ENCODE data around the gene ABCC4.

The ABCC4 gene

DNA sequence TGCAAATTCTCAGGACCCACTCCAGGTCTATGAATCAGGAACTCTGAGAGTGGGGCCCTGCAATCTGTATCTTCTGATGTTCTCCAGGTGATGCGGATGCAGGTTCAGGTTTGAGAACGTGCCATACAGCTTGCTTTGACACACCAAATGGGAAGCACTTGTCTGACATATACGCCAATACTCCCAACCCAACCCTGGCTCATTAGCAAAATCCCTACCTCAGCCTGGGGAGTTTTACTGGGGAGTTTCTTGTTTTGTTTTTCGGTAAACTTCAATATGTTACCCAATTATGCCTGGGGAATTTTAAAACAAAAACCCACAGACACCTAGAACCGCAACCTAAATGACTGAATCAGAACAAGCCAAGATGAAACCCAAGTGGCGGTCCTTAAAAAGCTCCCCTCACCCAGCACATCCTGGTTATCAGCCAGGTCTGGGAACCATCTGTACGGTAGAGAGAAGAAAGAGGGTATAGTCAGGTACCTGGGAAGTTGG is 41.2 kb downstream of the ABCC4 start:
- DNase-seq (ENCODE audit: low read depth in 3 of 3) = no peak

DNA sequence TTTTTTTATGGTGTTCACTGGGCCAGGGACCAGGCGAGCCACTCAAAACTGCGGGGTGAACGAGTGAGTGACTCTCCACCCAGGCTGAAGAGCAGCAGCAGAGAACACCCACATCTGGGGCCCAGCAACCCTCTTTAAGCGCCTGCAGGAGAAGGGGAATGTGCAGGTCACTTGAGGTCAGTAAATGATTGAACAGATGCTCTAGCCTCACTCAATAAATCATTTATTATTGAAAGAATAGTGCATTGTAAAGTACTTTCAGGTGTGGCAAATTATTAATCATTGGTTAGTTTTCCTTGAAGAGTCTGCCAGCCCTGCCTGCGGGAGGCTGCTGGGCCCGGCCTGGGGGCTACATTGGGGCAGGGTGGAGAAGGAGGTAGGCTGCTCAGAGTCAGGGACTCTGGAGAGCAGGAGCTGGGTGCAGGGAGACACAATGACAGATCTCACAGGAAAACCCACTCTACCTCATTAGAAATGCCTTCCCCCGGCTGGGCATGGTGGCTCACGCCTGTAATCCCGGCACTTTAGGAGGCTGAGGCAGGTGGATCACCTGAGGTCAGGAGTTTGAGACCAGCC is 42.5 kb downstream of the ABCC4 start:
- no peak for DNase-seq (ENCODE audit: low read depth in 3 of 3)

DNA sequence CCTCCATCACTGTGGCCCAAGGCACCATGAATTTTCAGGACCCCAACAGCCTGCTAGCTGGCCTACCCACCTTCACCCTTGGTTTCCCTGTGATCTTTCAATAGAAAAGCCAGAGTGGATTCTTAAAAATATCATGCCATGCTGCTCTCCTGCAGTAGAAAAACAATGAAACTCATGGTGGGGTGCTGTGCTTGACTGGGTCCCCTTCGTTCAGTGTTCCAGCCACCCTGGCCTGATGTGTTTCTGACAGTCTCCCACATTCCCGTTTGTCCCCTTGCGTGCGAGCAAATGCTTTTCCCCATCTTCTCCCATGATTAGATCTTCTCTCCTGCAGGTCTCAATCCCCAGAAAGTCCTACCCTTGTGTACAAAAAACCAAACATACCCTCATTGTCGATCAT is 43.2 kb downstream of the ABCC4 start:
- no peak for DNase-seq (ENCODE audit: low read depth in 3 of 3)

DNA sequence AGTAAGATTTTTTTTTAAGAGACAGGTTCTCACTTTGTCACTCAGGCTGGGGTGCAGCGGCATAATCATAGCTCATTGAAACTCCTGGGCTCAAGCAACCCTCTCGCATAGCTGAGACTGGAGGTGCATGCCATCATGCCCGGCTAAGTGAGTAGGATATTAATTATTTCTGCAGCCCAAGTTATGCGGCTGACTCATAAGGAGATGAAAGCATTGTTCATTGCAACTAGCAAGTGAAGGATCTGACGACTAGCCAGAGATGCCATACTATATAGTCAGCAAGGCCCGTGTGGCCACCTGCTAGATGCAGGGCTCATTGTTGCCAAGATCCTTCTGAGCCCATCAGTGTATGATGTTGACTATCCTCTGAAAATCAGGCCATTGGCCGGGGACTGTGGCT is 45.2 kb downstream of the ABCC4 start:
- DNase-seq (ENCODE audit: low read depth in 3 of 3) = no peak

DNA sequence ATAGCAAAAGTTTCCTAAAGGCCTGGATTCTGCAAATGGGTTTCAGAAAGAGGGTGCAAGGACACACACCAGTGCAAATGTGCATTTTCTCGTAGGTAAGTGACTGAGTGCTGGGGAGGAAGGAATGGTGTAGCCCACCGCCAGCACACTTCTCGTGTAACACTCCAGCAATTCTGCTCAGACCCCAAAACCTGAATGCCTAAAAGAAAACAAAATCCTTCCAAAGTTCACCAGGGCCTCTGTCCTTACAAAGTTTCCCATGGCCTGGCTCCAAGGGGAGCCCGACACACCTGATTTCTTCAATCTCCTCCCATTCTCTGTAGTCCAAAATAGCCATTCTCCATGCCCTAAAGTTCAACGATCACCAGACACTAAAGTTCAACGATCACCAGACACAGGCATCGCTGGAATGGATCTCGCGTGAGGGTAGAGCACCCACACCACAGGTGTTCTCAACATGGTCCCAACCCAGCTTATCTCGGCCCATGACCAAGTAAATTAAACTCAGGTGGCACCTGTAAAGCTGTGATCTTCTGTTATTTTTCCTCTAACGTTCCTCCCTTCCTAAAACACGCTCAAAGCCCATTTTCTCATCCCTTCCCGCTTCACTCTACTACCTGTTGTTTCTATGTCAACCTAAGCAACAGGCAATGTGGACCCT is 46.0 kb downstream of the ABCC4 start:
- no peak for DNase-seq (ENCODE audit: low read depth in 3 of 3)

DNA sequence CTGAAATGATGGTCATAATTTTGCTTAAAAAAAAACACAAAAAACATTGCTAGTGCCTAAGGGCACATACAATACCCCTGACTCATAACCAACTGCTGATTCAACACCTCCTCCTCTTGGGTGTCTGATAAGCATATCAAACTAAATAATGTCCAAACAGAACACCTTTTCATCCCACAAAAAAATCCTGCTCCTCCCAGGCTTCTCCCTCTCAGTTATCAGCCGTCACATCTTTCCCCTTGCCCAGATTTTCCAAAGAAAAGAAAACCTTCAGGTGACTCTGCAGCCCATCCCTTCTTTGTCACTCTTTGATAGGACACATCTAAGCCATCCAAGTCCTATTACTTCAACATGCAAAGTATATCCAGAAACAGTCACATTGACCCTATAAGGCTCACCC is 46.9 kb downstream of the ABCC4 start:
- DNase-seq (ENCODE audit: low read depth in 3 of 3) = no peak

DNA sequence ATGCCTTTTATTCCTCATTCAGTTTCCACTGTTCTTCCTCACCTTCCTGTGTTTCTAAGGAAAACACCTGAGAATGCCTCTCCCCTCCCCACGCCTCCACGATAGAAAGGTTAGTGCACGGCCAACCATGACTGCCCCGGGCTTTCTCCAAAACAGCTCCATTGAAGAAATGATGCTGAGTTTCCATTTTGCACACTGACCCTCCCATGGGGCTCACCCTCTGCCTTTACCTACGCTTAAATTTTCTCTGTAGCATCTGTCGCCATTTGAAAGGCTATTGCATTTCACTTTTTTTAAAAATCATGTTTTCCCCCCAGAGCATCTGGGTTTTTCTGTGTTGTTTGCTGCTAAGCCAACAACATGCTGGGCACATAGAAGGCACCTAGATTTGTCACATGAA is 48.2 kb downstream of the ABCC4 start:
- DNase-seq (ENCODE audit: low read depth in 3 of 3) = no peak

DNA sequence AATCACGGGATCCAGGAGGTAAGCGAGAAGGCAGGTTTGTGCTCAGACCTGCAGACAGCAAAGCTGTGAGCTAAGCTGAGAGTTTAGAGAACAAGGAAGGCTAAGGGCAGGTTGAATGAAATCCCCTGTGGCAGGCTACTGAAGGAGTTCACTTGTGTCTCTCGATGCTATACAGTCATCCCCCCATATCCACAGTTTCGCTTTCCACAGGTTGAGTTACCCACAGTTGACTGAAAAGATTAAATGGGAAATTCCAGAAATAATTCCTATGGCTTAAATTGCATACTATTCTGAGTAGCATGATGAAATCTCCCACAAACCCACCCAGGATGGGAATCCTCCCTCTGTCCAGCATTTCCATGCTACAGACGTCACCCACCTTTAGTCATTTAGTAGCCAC is 49.6 kb downstream of the ABCC4 start:
- DNase-seq (ENCODE audit: low read depth in 3 of 3) = no peak

DNA sequence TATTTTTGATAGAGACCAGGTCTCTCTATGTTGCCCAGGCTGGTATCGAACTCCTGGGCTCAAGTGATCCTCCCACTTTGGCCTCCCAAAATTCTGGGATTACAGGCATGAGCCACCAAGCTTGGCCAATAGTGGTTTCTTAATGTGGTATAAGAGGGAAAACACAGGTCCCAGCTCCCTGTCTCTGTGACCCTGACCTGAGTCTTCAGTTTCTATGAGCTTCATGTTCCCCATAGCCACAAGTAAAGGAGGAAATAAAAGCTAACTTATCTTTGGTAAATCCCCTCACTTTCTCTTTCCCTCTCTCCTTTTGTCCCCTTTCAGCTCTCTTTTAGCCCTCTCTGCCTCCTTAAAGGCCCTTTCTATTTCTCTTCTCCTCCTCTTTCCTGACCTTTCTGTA is 50.3 kb downstream of the ABCC4 start:
- no peak for DNase-seq (ENCODE audit: low read depth in 3 of 3)

DNA sequence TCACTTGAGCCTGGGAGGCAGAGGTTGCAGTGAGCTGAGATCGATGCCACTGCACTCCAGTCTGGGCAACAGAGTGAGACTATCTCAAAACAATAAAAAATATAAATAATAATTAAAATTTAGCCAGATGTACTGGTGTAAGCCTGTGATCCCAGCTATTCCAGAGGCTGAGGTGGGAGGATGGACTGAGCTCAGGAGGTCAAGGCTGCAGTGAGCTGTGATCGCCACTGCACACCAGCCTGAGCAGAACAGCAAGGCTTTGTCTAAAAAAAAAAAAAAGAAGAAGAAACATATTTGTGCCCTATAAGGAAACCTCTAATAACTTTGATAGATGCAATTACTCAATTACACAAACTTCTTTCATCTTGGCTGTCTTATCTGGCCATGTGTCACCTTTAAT is 52.3 kb downstream of the ABCC4 start:
- no peak for DNase-seq (ENCODE audit: low read depth in 3 of 3)

DNA sequence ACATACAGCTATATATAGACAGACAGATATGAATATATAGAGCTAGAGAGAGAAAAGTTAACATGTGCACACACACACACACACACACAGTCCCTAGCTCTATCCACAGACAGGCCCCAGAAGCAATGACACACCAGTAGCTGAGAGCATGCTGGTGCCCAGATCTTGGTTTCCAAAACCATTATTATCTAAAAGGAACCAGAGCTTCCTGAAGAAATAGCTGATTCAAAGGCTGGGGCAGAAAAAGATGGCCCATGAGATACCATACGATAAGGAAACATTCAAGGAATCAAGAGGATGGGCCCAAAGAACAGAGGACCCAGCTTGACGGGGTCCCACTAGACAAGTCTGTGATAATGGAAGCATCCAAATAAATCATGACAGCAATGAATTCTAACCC is 53.4 kb downstream of the ABCC4 start:
- no peak for DNase-seq (ENCODE audit: low read depth in 3 of 3)

DNA sequence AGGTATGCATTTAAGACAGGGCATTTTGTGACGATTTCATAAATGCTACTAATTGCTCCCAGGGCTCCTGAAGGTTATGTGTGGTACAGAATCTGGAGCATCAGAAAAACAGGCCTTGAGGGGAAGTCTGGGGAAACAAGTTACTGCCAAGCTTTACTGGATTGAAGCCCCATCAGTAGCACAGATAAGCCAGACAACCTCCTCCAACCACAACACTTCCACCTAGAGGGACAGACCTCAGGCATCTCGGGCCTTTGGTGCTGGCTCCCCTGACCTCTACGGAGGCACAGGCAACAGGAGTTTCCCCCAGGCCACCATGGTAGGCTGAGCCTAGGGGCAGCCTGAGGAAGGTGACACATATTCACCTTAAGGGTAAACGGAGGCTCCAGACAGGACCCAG is 54.1 kb downstream of the ABCC4 start:
- no peak for DNase-seq (ENCODE audit: low read depth in 3 of 3)

DNA sequence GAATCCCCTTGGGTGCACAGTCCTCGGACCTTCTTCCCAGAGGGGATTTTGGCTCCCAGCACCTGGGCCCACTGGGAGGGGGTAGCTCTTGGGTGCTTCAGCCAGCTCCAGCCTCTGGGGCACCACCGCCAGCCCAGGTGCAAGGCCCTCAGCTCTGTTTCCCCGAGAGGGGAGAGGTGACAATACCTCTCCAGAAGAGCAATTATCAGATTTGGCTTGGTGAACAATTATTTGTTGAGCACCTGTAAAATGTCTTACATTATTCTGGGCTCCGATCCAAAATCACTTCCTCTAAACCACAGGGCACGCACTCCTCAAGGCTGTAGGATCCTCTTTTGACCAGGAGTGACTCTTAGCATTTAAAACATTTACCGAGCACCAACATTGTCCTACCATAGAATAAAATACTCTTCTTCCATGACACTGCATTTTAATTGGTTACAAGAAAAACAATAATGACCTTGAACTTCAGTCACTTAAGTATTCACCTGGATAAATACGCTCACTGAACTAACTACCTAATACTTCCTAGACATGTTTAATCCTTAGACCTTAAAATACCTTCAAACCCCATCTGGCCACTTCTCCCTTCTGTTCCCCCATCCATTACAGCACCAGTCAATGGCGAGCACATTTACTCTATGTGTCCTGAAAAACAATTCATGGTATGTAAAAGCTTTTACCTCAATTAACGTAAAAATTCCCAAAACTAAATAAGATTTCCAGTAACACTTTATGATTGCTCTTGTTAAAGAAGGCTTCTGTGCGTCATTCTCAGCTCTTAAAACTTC is 54.8 kb downstream of the ABCC4 start:
- no peak for DNase-seq (ENCODE audit: low read depth in 3 of 3)

DNA sequence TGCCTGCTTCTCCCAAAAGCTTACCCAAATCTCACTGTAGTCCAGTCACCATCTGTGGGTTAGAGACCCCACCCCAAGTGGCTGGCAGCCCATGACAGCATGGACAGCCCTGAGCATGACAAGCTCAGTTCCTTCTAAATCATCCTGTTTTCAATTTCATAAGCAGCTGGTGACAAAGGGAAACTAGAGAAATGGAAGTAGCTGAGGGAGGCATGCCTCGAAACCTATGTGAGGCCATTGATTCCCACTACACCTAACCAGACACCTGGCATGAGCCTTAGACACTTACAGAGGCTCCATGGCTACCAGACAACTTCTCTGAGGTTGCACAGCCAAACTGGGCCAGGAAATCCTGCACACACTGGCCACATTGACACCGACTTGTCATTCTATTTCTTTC is 56.2 kb downstream of the ABCC4 start:
- DNase-seq (ENCODE audit: low read depth in 3 of 3) = no peak

DNA sequence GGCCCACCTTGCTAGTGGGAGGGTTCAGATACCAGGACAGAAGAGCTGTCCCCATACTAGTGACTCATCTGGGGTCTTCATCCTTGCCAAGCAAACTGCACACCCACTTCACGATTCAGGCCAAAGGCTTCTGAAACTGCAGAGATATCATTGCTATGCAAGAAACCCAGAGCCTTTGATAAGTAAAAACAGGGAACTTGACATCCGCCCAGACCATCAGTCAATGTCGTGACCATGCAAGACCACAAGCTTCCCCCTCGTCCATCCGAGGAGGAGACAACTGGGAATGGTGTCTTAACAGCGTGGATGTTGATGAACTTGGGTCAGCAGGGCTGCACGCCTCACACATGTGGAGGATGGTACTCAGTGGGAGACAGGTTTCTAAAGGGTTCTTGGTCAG is 58.0 kb downstream of the ABCC4 start:
- DNase-seq (ENCODE audit: low read depth in 3 of 3) = no peak

DNA sequence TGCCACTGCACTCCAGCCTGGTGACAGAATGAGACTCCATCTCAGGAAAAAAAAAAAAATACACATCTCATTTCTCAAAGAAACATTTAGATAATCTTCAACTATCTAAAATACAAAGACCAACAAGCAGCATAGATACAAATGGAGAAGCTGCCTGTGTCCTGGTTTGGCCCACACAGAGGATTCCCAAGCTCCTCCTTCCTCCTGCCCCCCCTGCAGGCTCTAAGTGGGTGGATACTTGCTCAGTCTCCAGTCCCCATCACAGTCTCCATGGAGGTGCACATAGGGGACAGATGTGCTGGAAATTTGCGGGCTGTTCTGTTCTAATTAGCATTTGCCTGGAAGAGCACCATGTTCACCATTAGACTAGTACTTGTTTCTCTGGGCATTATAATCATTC is 59.9 kb downstream of the ABCC4 start:
- no peak for DNase-seq (ENCODE audit: low read depth in 3 of 3)

DNA sequence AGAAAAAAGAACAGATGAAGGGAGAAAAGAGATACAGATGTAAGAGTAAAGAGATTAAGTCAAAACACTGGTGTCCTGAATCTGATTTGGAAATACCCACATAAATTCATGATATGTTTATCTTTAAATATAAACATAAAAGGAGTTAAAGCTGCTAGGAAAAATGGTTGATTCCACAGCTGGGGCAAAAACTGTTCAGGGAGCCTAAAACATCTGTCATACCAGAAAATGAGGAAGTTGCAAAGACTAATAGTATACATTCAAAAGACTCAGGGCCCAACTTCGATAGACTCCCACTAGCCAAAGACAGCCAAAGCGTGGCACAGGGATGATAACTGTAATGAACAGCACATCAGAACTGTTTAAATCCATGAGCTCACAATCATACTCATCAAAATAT is 62.0 kb downstream of the ABCC4 start:
- no peak for DNase-seq (ENCODE audit: low read depth in 3 of 3)

DNA sequence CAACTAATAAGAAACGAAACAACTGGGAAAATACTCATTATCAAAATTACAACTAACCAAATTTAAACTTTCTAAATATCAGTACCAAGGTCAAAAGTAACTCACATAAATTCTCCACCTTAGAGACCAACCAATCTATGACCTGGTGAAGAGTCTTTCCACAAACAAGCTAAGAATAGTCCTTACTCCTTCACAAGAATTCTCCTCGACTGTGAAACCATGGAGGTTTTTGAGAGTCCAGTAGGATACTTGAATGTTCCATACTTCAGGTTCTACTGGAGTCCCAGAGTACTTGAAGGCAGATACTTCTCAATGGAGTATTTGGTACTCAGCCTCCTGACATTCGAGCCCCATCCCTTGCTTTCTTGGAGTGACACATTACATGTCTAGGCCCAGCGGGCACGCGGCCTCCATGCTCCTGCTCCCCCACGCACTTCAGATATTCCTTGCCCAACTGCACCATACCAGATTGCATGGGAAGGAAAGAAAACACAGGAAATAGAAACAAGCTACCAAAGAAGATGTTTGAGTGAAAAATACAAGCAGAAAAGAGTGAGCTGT is 63.9 kb downstream of the ABCC4 start:
- no peak for DNase-seq (ENCODE audit: low read depth in 3 of 3)

DNA sequence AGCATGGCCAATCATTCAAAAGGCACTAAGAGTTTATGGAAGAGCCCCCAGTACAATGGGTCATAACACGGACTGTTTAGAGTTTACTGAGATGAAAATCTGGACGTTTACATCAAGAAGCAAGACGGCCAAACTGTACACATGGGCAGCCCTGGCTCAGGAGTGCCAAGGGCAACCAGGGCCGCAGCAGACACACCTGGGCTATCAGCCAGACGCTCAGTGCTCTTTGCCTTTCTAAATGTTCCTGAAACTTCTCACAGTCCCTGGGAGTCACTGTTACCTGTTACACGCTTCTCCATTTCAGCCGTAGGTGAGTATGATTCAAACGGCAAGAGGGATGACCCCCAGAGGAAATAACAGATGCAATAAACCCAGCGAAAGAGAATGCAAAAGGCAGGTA is 64.5 kb downstream of the ABCC4 start:
- DNase-seq (ENCODE audit: low read depth in 3 of 3) = no peak

DNA sequence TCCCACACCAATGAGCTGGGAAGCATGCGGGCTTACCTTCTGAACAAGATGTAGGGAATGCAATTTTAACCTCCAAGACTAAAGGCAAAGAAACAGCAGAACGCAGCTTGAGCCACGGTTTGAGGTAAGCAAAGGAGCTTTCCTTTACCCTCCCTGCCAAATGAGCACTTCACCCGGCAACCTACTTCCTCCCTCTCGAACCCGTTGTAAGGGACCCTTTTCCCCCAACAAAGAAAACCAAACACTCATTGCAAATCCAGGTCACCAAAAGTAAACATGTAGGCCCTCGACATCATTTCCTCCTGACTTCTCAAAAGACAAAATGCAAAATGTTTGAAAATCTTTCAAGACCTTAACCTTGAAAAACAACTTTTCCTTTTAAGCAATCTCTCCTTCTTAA is 65.3 kb downstream of the ABCC4 start:
- no peak for DNase-seq (ENCODE audit: low read depth in 3 of 3)

DNA sequence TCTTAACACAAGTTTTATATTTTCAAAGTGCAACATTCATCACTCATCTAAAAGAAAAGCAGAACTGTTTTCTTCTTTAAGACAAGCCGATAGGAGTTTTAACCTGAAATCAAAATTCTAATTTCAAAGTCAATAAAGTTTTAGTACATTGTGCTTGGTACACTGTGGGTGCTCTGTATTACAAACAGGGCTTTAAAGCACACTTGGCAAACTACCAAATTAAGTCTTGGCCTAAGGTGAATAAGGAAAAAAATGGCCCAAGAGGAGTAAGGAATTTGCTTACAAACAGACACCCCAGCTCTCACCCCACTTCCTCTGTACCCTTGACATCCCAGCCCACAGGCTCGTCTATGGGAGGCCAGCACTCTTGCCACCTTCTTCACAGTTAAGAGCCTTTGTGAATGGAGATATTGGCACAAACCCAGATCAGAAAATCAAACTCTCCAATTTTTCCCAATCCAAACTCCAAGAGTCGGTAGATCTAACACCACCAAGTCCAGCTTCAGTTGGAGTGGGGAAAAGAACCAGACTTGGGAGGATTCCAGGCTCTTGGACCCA is 66.0 kb downstream of the ABCC4 start:
- DNase-seq (ENCODE audit: low read depth in 3 of 3) = no peak

DNA sequence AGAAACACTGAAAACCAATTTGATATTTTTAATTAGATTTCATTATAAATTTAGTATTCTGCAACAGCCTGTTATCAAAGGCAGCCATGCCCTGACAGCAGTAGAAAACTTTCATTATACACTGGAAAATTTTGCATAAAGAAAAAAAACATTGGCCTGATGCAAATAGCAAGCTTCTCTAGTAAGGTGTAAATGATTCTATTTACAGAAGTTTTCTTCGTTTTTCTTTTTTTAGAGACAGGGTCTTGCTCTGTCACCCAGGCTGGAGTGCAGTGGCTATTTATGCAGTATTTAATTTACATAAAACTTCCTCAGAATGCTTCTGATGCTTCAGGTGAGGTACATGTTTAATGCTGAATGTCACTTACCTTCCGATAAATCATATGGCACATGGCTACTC is 67.0 kb downstream of the ABCC4 start:
- no peak for DNase-seq (ENCODE audit: low read depth in 3 of 3)
